Esophagus (tissue), 2 donors: Measurements from ENCODE around the gene HOXD13. TPM values are rescaled to one million over a fixed set of nuclear protein-coding genes. Genes with fewer than 3 reads are reported as not detected.

ENCODE experiments used
- H3K27ac ChIP-seq, 2 donors: one replicate each; pipeline ENCODE4 v1.5.1; 2013; ENCODE audit warnings: low read depth in 2 of 2, mild to moderate bottlenecking in 2 of 2, inconsistent platforms in 1 of 2, low read length in 1 of 2, moderate library complexity in 1 of 2
- H3K27me3 ChIP-seq, 2 donors: one replicate each; pipeline ENCODE4 v1.6.1; 2013; ENCODE audit warnings: low read length in 2 of 2, control low read depth in 1 of 2, mild to moderate bottlenecking in 1 of 2; ENCODE audit not compliant: insufficient read depth in 2 of 2, control insufficient read depth in 1 of 2
- H3K36me3 ChIP-seq, 2 donors: one replicate each; pipeline ENCODE4 v1.6.1; 2013; ENCODE audit warnings: low read length in 1 of 2; ENCODE audit not compliant: control insufficient read depth in 2 of 2, insufficient read depth in 2 of 2
- H3K4me1 ChIP-seq, 2 donors: one replicate each; pipeline ENCODE4 v1.6.1; 2013; ENCODE audit warnings: low read length in 1 of 2; ENCODE audit not compliant: control insufficient read depth in 2 of 2, insufficient read depth in 2 of 2
- H3K4me3 ChIP-seq, 2 donors: one replicate each; pipeline ENCODE4 v1.5.1; 2013; ENCODE audit warnings: low read length in 2 of 2, mild to moderate bottlenecking in 2 of 2, low read depth in 1 of 2, moderate library complexity in 1 of 2
- H3K9me3 ChIP-seq, 2 donors: one replicate each; pipeline ENCODE4 v1.6.1; 2013; ENCODE audit warnings: mild to moderate bottlenecking in 2 of 2, low read depth in 1 of 2, low read length in 1 of 2, moderate library complexity in 1 of 2; ENCODE audit not compliant: control insufficient read depth in 2 of 2, insufficient read depth in 1 of 2
- WGBS, 2 donors: extraction: QIAGEN DNeasy Blood & Tissue Kit; methylation state at CpG; one replicate each; pipeline ENCODE4 v1.1.7; 2013; 5-methylcytosine and 5-hydroxymethylcytosine counted together
- polyA plus RNA-seq, 2 donors: library from polyadenylated mRNA; stranded (reverse); fragments of 200-250 nt; gene quantifications; one replicate each; pipeline ENCODE4 v1.2.3, GENCODE V29; 2013
- donor health status: healthy with polysubstance abuse.
- donor health status: Bipolar disorder and iron deficiency.

The HOXD13 gene
- polyA plus RNA-seq, 2 donors, result not detected

GRCh38 chr2:176123411-176124109 lies 31.0 kb downstream of the HOXD13 start:
- H3K4me1 ChIP-seq, result peaks cover 0 to 6% of the 10 kb centered on the region in 2 donors
- H3K4me3 ChIP-seq, result peak overlapping the region; percentile 34 to 36
- H3K36me3 ChIP-seq, result no peaks in the 10 kb centered on the region
- H3K27me3 ChIP-seq, result peaks cover 11 to 58% of the 10 kb centered on the region in 2 donors
- H3K9me3 ChIP-seq, result peaks cover 5 to 7% of the 10 kb centered on the region in 2 donors
- 9% methylated on average over 40 of the region's 40 CpGs for WGBS, 2 donors
- H3K27ac ChIP-seq, result no peak overlapping the region

- Histone ChIP-seq H3K4me3 (peak overlapping the region in 1 of 2 donors; percentile 20), H3K9me3 (peaks cover 5 to 7% of the 10 kb centered on the region in 2 donors), H3K4me1 (peaks cover 1 to 8% of the 10 kb centered on the region in 2 donors), H3K27me3 (peaks cover 11 to 60% of the 10 kb centered on the region in 2 donors), H3K27ac (peak overlapping the region in 1 of 2 donors; percentile 6), H3K36me3 (no peaks in the 10 kb centered on the region)
- WGBS, 2 donors, result 15 to 16% methylated on average over 34 of the region's 34 CpGs
Observed at GRCh38 chr2:176124110-176124946, 31.8 kb downstream of the HOXD13 start.

GRCh38 chr2:176124947-176125771 lies 32.6 kb downstream of the HOXD13 start:
- no peaks in the 10 kb centered on the region for H3K36me3 ChIP-seq
- H3K27ac ChIP-seq, result peak overlapping the region in 1 of 2 donors; percentile 6
- peaks cover 11 to 60% of the 10 kb centered on the region in 2 donors for H3K27me3 ChIP-seq
- peaks cover 4 to 9% of the 10 kb centered on the region in 2 donors for H3K4me1 ChIP-seq
- no peak overlapping the region for H3K4me3 ChIP-seq
- H3K9me3 ChIP-seq, result peaks cover 5 to 7% of the 10 kb centered on the region in 2 donors
- WGBS, 2 donors, result 23 to 40% methylated on average over 9 of the region's 9 CpGs

GRCh38 chr2:176125772-176126054 lies 33.2 kb downstream of the HOXD13 start:
- WGBS, 2 donors, result 23 to 32% methylated on average over 6 of the region's 6 CpGs
- Histone ChIP-seq H3K4me3 (no peak overlapping the region), H3K27ac (no peak overlapping the region), H3K27me3 (peaks cover 11 to 60% of the 10 kb centered on the region in 2 donors), H3K4me1 (peaks cover 4 to 12% of the 10 kb centered on the region in 2 donors), H3K9me3 (peaks cover 5 to 7% of the 10 kb centered on the region in 2 donors), H3K36me3 (no peaks in the 10 kb centered on the region)

GRCh38 chr2:176126929-176127773 lies 34.6 kb downstream of the HOXD13 start:
- H3K36me3 ChIP-seq, result no peaks in the 10 kb centered on the region
- 4% methylated on average over 13 of the region's 13 CpGs for WGBS, 2 donors
- no peak overlapping the region for H3K27ac ChIP-seq
- H3K4me1 ChIP-seq, result peaks cover 4 to 12% of the 10 kb centered on the region in 2 donors
- H3K9me3 ChIP-seq, result peaks cover 3 to 5% of the 10 kb centered on the region in 2 donors
- H3K27me3 ChIP-seq, result peaks cover 15 to 52% of the 10 kb centered on the region in 2 donors
- no peak overlapping the region for H3K4me3 ChIP-seq

- Histone ChIP-seq H3K4me3 (no peak overlapping the region), H3K27ac (no peak overlapping the region), H3K4me1 (peaks cover 6 to 7% of the 10 kb centered on the region in 2 donors), H3K27me3 (peaks cover 15 to 50% of the 10 kb centered on the region in 2 donors), H3K9me3 (peaks cover 3 to 5% of the 10 kb centered on the region in 2 donors), H3K36me3 (no peaks in the 10 kb centered on the region)
- 28% methylated on average over 4 of the region's 4 CpGs for WGBS, 2 donors
Observed at GRCh38 chr2:176127774-176128072, 35.2 kb downstream of the HOXD13 start.

- peaks cover 0 to 4% of the 10 kb centered on the region in 2 donors for H3K9me3 ChIP-seq
- peaks cover 6% of the 10 kb centered on the region in 2 donors for H3K4me1 ChIP-seq
- H3K27ac ChIP-seq, result peak overlapping the region; percentile 9 to 26
- H3K4me3 ChIP-seq, result peak overlapping the region; percentile 4 to 60
- H3K36me3 ChIP-seq, result no peaks in the 10 kb centered on the region
- H3K27me3 ChIP-seq, result peaks cover 12 to 48% of the 10 kb centered on the region in 2 donors
- 14 to 18% methylated on average over 49 of the region's 49 CpGs for WGBS, 2 donors
Observed at GRCh38 chr2:176128172-176128981, 35.9 kb downstream of the HOXD13 start.

- WGBS, 2 donors, result 4 to 6% methylated on average over 58 to 64 of the region's 64 CpGs
- Histone ChIP-seq H3K27ac (peak within 1 kb of the TSS; percentile 37 to 51), H3K9me3 (peaks cover 0 to 4% of the 10 kb centered on the region in 2 donors), H3K27me3 (peaks cover 10 to 51% of the 10 kb centered on the region in 2 donors), H3K36me3 (no peaks in the 10 kb centered on the region), H3K4me3 (peak within 1 kb of the TSS; percentile 44 to 60), H3K4me1 (peaks cover 6% of the 10 kb centered on the region in 2 donors)
Observed at GRCh38 chr2:176128982-176129796, 36.7 kb downstream of the HOXD13 start, which contains the start of gene HOXD8. TSS of gene HOXD8 (plus strand) at chr2:176129705. CDS start at chr2:176130367, 662 bp downstream.
